Measurements from ENCODE around the gene NEURL1.

The NEURL1 gene

GRCh38 chr10:103564776-103565520, 71.4 kb downstream of the NEURL1 start:
- DNase-seq: peak; percentile 90

DNA sequence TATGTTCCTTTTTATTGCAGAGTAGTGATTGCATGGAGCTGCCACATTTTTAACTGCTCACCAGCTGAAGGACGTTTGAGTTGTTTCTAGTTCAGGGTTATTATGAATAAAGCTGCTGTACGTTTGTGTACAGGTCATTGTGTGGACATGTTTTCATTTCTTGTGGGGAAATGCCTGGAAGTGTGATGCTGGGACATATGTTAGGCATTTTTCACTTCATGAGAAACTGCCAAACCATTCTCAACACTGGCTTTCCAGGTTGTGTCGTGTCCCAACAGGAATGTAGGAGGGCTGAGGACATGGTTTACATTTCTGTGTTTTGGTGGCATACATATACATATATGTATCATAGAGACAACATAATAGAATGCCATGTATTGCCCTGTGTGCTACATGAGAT, 73.0 kb downstream of the NEURL1 start:
- no peak for DNase-seq

DNA sequence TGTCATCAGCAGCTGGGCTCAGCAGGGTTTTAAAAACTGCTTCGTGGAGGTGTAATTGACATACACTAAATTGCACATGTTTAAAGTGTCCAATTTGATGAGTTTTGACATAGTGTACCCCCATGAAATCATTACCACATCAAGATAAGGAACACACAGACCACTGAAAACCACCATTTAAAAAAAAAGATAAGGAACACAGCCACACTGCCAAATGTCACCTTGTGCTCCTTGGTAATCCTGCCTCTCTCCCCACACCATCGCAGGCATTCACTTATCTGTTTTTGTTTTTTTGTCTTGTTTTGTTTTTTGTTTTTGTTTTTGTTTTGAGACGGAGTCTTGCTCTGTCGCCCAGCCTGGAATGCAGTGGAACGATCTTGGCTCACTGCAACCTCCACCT, 75.0 kb downstream of the NEURL1 start:
- DNase-seq: no peak

- DNase-seq: no peak
Measured at GRCh38 chr10:103569896-103570295, 76.4 kb downstream of the NEURL1 start.

DNA sequence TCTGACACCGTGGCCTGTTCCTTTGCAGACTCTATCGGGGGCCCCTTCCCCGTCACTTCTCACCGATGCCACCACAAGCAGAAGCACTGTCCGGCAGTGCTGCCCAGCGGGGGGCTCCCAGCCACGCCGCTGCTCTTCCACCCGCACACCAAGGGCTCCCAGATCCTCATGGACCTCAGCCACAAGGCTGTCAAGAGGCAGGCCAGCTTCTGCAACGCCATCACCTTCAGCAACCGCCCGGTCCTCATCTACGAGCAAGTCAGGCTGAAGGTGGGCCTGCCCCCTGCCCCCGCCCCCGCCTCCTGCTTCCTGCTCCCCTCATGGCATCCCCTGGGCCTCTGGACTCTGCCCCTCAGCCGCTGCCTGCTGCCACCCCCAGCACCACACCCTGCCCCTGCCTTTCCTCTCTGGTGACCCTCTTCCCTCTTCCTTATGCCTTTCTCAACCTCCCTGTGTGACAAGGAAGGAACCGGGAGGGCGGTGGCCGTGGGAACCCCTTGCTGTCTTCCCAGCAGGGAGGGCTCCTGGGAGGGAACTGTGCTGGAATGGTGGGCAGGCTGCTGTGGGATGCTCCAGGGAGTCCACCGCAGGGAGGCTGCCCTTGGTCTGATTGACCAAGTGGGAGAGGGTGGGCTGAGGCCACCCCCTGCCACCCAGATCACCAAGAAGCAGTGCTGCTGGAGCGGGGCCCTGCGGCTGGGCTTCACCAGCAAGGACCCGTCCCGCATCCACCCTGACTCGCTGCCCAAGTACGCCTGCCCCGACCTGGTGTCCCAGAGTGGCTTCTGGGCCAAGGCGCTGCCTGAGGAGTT, 77.5 kb downstream of the NEURL1 start:
- DNase-seq: no peak

GRCh38 chr10:103571656-103571975, 78.1 kb downstream of the NEURL1 start:
- DNase-seq: no peak

DNA sequence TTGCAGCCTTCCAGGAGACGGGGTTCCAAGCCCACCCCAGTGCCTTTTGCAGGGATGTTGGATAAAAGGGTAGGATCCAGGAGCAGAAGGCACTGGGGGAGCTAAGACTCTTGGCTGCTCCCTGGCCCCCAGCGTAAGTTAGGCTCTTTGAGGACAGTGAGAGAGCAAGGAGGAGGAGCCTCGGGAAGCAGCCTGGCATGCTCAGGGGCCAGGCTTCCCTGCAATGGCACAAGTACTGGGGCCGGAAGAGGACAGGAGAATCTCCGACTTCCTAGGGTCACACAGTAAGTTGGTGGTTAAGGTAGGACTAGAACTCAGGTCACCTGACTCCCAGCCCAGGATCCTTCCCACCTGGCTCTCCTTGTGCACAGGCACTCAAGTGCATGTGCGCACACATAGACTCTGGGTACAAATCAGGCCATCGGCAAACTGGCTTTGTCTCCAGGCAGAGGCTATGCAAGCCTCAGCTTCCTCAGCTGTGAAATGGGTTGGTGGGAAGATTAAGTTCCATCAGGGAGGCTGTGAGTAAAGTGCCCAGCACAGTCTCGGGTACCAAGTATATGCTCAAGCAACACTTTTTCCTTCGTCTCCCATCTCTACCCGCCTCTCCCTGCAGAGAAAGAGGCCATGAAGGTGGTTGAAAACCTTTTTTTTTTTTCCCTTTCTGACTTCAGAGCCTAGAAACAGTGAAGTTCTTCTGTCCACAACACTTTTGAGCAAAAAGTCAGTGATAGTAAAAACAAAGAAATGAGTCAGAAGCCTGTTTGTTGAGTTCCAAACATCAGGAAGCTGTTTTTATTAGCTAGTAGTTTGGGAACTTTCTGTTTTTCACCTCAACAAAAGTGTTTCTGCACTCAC, 79.1 kb downstream of the NEURL1 start:
- DNase-seq: no peak

DNA sequence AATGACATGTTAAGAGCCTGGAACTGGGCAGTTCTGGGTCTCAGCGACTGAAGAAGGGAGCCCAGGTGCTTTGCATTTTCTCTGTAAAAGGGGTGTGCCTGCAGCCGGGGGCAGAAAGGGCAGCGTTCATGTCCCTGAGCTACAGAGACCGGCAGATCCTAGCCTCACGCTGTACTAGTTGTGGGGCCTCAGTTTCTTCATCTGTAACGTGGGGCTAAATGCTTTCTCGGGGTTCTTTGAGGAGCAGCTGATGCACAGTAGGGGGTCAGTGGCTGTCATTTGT, 79.6 kb downstream of the NEURL1 start:
- DNase-seq: no peak

GRCh38 chr10:103574097-103575061, 80.9 kb downstream of the NEURL1 start:
- DNase-seq: no peak

DNA sequence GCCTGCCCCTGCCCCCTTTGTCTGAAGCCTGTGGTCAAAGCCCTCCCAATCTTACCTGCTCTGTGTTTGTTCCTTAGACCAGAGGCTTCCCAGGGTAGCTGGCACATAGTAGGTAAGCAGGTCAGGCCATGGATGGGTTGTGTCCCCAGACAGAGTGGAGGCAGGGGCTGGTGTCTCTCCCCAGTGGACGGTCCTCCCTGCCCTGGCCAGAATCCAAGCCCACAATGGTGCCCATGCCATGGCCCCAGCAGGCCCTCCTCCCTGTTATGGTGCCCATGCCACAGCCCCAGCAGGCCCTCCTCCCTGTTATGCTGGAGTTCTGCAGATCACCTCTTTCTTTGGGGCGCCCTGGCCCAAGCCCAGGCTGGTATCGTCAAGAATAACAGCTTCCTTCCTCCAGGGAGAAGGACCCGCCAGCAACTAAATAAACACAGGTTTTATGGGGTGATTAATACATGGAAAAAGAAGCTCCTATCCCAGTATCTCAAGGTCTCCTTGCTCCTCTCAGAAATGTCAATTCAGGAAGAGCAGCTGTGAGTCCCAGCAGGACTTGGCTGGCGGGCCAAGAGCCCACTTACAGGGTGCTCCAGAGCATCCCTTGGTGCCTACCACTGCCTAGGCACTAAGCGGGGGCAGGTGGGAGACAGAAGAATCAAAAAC, 82.0 kb downstream of the NEURL1 start:
- DNase-seq: no peak

DNA sequence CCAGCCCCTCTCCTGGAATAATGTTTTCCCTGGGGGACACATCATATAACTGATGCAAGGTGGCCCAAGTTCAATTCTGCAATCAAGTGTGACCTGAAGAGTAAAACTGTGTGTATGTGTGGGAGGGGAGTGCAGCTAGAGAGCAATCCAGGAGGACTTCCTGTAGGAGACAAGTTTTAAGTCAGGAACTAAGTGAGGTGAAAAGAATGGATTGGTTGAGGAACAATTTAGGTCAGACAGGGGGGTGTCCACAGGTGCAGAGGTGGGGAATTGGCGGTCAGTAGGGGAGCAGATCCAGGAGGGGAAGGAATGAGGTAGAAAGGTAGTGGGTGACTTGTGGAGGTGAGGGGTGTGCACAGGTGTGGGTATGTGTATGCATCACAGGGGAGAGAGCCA, 82.6 kb downstream of the NEURL1 start:
- DNase-seq: no peak

- DNase-seq: no peak
Measured at GRCh38 chr10:103576862-103577261, 83.4 kb downstream of the NEURL1 start.

DNA sequence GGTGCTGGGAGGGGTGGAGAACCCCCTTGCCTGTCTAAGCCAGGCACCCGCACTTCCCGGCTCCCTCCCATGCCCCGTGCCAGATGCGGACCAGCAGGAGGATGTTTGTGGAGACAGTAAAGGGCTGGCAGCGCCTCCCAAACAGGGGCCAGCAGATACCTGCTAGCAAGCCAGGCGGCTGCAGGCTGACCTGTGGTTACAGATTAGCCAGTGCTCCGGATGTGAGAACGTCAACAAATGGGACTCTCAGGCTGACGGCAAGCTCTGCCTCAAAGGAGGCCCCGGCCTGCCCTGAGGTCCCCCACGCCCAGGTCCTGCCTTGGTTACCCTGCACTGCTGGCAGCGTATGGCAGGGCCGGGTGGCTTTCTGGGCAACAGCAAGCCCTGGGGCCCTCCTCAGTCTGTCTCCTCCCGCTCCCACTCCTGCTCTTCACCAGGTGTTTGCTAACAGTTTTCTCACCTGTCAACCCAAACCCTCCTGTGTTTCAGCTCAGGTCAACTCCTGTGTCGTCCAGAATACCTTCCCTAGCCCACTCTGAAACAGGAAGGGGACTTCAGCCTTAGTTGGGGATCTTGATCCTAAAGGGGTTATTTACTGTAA, 85.4 kb downstream of the NEURL1 start:
- DNase-seq: no peak

GRCh38 chr10:103580011-103580410, 86.5 kb downstream of the NEURL1 start:
- no peak for DNase-seq

GRCh38 chr10:103580430-103580829, 86.9 kb downstream of the NEURL1 start:
- no peak for DNase-seq

GRCh38 chr10:103581499-103581898, 88.0 kb downstream of the NEURL1 start:
- DNase-seq: no peak

- no peak for DNase-seq
Measured at GRCh38 chr10:103582331-103583123, 89.0 kb downstream of the NEURL1 start.

GRCh38 chr10:103583871-103584215, 90.3 kb downstream of the NEURL1 start:
- no peak for DNase-seq

GRCh38 chr10:103584216-103585010, 90.9 kb downstream of the NEURL1 start:
- peak; percentile 77 for DNase-seq

- DNase-seq: no peak
Measured at GRCh38 chr10:103585011-103585405, 91.5 kb downstream of the NEURL1 start.
